Transverse colon (tissue), 4 donors: ENCODE measurements around the gene GPC6. TPM values are rescaled to one million over a fixed set of nuclear protein-coding genes. Genes with fewer than 3 reads are reported as not detected.

Experiments used
- DNase-seq: peaks from one replicate; pipeline ENCODE4 v3.0.0-alpha.2; 2019
- H3K27ac ChIP-seq, 4 donors: fragments of 200-600 bp; sonication (generic); 2 replicates each; pipeline ENCODE4 v1.5.1; 2016 to 2018; ENCODE audit warnings: inconsistent platforms in 4 of 4
- H3K27me3 ChIP-seq: fragments of 200-600 bp; sonication (generic); 2 replicates; pipeline ENCODE4 v1.5.1; 2017; ENCODE audit warnings: inconsistent platforms
- H3K36me3 ChIP-seq, 4 donors: fragments of 200-600 bp; sonication (generic); 2 replicates each; pipeline ENCODE4 v1.5.1; 2017 to 2019; ENCODE audit warnings: inconsistent platforms in 4 of 4
- H3K4me1 ChIP-seq, 4 donors: fragments of 200-600 bp; sonication (generic); 2 replicates each; pipeline ENCODE4 v1.5.1; 2017 to 2020; ENCODE audit warnings: inconsistent platforms in 4 of 4
- H3K4me3 ChIP-seq, 4 donors: fragments of 200-600 bp; sonication (generic); 1 replicate in 1 of 4; 2 replicates in 3 of 4; pipeline versions ENCODE4 v1.5.1 to v1.6.1; 2017 to 2019; ENCODE audit warnings: inconsistent platforms in 4 of 4
- H3K9me3 ChIP-seq, 2 donors: fragments of 200-600 bp; sonication (generic); 2 replicates each; pipeline ENCODE4 v1.5.1; 2017 to 2019; ENCODE audit warnings: inconsistent platforms in 2 of 2
- EP300 ChIP-seq: sonication (generic); formaldehyde crosslinking; IDR thresholded peaks from one replicate; pipeline ENCODE4 v1.6.1; 2017; ENCODE audit warnings: antibody characterized with exemption, low read depth
- POLR2A ChIP-seq: fragments of 450-650 bp; IDR thresholded peaks from one replicate; pipeline ENCODE4 v1.6.1; 2016; ENCODE audit warnings: antibody characterized with exemption, mild to moderate bottlenecking, moderate library complexity
- POLR2AphosphoS5 ChIP-seq, 3 donors: sonication (generic); formaldehyde crosslinking; IDR thresholded peaks; one replicate each; pipeline ENCODE4 v1.6.1; 2016; ENCODE audit warnings: antibody characterized with exemption in 3 of 3
- WGBS, 2 donors: methylation state at CpG; one replicate each; pipeline ENCODE4 v1.1.5; 2018; ENCODE audit warnings: low coverage in 1 of 2; 5-methylcytosine and 5-hydroxymethylcytosine counted together
- in situ Hi-C, 4 donors: fragments of 200-750 bp; cut with MboI; loops; one replicate each; pipeline versions ENCODE4 v1.15.0 to v1.15.1; 2017; ENCODE audit warnings: low sequenced_read_pairs in 3 of 4, low pct_ligation_motif_present in 1 of 4, low pct_unique_long_range_greater_than_20kb in 1 of 4
- intact Hi-C: fragments of 100-400 bp; cut with DNase I; formaldehyde crosslinking; loops from one replicate; pipeline ENCODE4 v1.15.1; 2023; ENCODE audit warnings: low total_unique reads
- total RNA-seq, 4 donors: library from RNA; depleted of rRNA; stranded (reverse); fragments of >200 nt; gene quantifications; one replicate each; pipeline ENCODE4 v1.1.0, GENCODE V29; 2016
- TF ChIP-seq, protein P1 (sequence below), 5 experiments: fragments of 200-600 bp in 3 of 5; fragments of 450-650 bp in 2 of 5; sonication (generic) in 3 of 5; IDR thresholded peaks; 1 replicate in 2 of 5; 2 replicates in 3 of 5; pipeline ENCODE4 v1.5.1; 2016 to 2017; ENCODE audit warnings: antibody characterized with exemption in 5 of 5, inconsistent platforms in 3 of 5, mild to moderate bottlenecking in 2 of 5, moderate library complexity in 1 of 5

The GPC6 gene
- total RNA-seq, 4 donors from 2014 or later = 0.75 to 5.7 (median 4.0) TPM

DNA sequence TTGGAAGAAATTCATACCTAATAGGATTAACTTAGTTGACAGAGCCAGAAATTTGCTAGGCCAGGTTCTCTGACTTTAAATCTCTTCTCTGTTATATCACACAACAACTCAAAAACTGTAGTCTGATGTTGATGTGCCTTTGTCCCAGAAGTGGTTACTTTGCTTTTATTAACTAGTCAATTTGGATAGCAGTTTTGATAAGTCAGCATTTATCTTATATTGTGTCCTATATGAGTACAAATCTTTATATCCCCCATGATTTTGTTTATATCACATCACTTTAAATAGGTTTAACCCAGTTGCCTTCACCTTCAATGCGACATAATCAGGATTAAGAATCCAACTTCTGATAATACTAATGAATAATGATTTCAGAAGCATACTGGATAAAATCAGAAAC, 459.3 kb downstream of the GPC6 start:
- H3K4me1 ChIP-seq = no peaks in the 10 kb centered on the region
- H3K27me3 ChIP-seq = no peaks in the 10 kb centered on the region
- no peak overlapping the region for H3K4me3 ChIP-seq
- WGBS, 2 donors = 94 to 100% methylated on average over 1 of the region's 1 CpG
- DNase-seq = no peak
- TF ChIP-seq POLR2A = no peak
- TF ChIP-seq, protein P1, sequence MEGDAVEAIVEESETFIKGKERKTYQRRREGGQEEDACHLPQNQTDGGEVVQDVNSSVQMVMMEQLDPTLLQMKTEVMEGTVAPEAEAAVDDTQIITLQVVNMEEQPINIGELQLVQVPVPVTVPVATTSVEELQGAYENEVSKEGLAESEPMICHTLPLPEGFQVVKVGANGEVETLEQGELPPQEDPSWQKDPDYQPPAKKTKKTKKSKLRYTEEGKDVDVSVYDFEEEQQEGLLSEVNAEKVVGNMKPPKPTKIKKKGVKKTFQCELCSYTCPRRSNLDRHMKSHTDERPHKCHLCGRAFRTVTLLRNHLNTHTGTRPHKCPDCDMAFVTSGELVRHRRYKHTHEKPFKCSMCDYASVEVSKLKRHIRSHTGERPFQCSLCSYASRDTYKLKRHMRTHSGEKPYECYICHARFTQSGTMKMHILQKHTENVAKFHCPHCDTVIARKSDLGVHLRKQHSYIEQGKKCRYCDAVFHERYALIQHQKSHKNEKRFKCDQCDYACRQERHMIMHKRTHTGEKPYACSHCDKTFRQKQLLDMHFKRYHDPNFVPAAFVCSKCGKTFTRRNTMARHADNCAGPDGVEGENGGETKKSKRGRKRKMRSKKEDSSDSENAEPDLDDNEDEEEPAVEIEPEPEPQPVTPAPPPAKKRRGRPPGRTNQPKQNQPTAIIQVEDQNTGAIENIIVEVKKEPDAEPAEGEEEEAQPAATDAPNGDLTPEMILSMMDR (IDR thresholded peaks at IDR 0.05) = no peak
- no peak for TF ChIP-seq EP300
- TF ChIP-seq POLR2AphosphoS5 (IDR thresholded peaks at IDR 0.05) = no peak
- in situ Hi-C loops (no loop called here), intact Hi-C loops (no loop called here)
- H3K9me3 ChIP-seq = no peaks in the 10 kb centered on the region
- no peak overlapping the region for H3K27ac ChIP-seq
- H3K36me3 ChIP-seq = no peaks in the 10 kb centered on the region

DNA sequence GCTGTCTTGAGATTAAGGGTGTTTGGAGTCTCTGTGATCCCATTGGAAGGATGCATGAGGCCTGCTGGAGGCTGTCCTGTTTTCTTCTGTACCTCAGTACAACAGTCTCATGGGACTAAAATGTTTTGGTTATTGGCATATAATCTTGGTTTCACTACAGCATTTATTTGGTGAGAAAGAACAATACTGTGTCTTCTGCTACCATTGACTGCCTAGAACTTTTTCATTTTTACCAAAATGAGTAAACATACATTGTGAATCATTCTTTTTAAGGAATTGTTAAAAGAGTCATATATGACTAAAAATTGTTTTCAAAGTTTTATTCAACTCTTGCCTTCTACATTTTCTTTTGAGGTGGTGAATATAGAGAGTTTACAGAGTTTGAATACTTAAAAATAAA, 459.8 kb downstream of the GPC6 start:
- no peak for DNase-seq
- in situ Hi-C loops (no loop called here), intact Hi-C loops (no loop called here)
- TF ChIP-seq POLR2AphosphoS5 (IDR thresholded peaks at IDR 0.05) = no peak
- no peak for TF ChIP-seq POLR2A
- TF ChIP-seq, protein P1 (IDR thresholded peaks at IDR 0.05) = no peak
- no peak for TF ChIP-seq EP300
- no peak overlapping the region for H3K27ac ChIP-seq
- no peak overlapping the region for H3K4me3 ChIP-seq
- no peaks in the 10 kb centered on the region for H3K27me3 ChIP-seq
- no peaks in the 10 kb centered on the region for H3K9me3 ChIP-seq
- H3K36me3 ChIP-seq = no peaks in the 10 kb centered on the region
- no peaks in the 10 kb centered on the region for H3K4me1 ChIP-seq

DNA sequence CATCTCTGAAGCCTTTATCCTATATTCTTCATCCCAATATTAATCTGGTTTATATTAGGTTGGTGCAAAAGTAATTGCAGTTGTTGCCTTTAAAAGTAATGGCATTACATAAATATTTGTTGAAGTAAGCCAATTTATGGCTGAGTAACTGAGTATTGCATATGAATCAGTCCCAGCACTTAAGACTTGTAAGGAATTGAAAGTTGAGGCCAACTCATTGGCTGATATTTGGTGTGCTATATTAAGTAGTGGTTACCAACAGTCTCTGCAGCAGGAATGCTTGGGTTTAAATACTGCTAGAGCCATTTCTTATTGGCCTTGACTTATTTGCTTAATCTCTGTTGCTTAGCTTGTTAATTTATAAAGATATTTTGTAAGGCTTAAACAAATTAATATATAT, 460.7 kb downstream of the GPC6 start:
- H3K4me3 ChIP-seq = no peak overlapping the region
- in situ Hi-C loops (no loop called here), intact Hi-C loops (no loop called here)
- DNase-seq = no peak
- no peaks in the 10 kb centered on the region for H3K4me1 ChIP-seq
- no peaks in the 10 kb centered on the region for H3K9me3 ChIP-seq
- H3K27me3 ChIP-seq = no peaks in the 10 kb centered on the region
- no peak overlapping the region for H3K27ac ChIP-seq
- no peaks in the 10 kb centered on the region for H3K36me3 ChIP-seq
- TF ChIP-seq POLR2AphosphoS5 (IDR thresholded peaks at IDR 0.05) (no peak), POLR2A (no peak), EP300 (no peak)
- TF ChIP-seq, protein P1 (IDR thresholded peaks at IDR 0.05) = no peak

DNA sequence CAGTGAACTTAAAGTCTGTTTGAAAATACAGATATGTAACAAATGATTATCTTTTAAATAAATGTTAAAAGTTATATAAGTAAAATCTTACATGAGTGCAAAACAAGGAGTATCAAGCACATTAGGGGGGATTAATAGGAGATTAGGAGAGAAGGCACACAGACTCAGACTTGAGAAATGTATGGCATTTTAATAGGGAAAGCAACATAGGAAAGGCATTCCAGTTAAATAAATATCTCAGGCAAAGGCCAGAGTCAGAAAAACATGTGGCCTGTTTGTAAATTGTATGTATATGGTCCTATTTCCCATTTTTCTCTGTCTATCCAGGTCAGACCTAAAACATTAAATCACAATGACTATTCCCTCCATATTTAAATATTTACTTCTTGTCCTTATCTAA, 462.7 kb downstream of the GPC6 start:
- no peaks in the 10 kb centered on the region for H3K27me3 ChIP-seq
- DNase-seq = no peak
- no peak for TF ChIP-seq EP300
- TF ChIP-seq, protein P1 (IDR thresholded peaks at IDR 0.05) = no peak
- no peak for TF ChIP-seq POLR2A
- no peak for TF ChIP-seq POLR2AphosphoS5 (IDR thresholded peaks at IDR 0.05)
- no peaks in the 10 kb centered on the region for H3K9me3 ChIP-seq
- H3K4me1 ChIP-seq = no peaks in the 10 kb centered on the region
- intact Hi-C loops = no loop called here
- H3K27ac ChIP-seq = no peak overlapping the region
- in situ Hi-C loops = no loop called here
- H3K36me3 ChIP-seq = no peaks in the 10 kb centered on the region
- H3K4me3 ChIP-seq = no peak overlapping the region
